GM19324 (cell line): ENCODE results near the gene RPH3AL.

Experiments
- ATAC-seq: cut with Tn5 transposase; IDR thresholded peaks from one replicate; pipeline ENCODE4 v1.9.1; 2021; ENCODE audit warnings: mild to moderate bottlenecking, moderate library complexity; ENCODE audit not compliant: unreplicated experiment, low FRiP score

The RPH3AL gene

DNA sequence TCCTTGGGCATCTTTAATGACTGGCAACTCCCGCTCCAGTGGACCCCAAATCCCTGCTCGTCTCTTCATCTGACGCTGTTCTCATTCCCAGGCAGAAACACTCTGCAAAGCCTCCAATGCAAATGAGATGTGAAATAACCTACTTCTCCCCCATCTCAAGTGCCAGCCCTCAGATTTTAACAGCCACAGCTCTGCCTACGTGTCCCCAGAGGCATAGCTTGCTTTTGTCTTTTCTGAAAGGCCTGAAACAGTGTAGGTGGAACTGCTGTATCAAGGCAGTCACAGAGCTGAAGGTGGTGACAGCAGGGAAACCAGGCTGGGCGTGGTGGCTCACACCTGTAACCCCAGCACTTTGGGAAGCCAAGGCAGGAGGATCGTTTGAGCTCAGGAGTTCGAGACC lies 14.7 kb downstream of the RPH3AL start:
- no peak for ATAC-seq

DNA sequence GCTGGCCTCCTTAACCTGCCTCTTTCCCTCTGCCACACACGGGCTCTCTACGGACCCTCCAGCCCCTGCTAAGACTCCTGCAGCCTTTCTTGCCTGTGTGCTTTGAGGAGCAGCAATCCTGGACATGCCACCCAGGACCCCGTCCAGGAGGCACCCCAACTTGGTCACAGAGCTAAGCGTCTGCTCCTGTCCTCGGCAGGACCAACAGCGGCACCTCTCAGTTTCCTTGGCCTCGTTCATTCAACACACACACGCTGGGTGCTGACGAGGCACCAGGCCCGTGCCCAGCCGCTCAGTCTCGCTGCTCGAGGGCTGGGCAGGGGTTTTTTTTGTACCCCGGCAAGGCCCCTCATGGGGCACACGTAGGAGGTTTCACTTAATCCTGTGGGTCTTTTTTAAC lies 15.2 kb downstream of the RPH3AL start:
- no peak for ATAC-seq

DNA sequence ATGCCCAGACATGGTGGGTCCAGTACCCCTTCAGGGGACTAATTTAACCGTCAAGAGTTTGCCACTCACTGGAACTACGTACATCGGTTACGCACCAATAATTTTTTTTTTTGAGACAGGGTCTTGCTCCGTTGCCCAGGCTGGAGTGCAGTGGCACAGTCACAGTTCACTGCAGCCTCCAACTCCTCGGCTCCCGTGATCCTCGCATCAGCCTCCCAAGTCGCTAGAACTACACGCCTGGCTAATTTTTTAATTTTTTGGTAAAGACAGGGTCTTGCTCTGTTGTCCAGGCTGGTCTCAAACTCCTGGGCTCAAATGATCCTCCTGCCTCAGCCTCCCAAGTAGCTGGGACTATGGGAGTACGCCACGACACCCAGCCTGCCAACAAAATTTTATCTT lies 15.6 kb downstream of the RPH3AL start:
- no peak for ATAC-seq

DNA sequence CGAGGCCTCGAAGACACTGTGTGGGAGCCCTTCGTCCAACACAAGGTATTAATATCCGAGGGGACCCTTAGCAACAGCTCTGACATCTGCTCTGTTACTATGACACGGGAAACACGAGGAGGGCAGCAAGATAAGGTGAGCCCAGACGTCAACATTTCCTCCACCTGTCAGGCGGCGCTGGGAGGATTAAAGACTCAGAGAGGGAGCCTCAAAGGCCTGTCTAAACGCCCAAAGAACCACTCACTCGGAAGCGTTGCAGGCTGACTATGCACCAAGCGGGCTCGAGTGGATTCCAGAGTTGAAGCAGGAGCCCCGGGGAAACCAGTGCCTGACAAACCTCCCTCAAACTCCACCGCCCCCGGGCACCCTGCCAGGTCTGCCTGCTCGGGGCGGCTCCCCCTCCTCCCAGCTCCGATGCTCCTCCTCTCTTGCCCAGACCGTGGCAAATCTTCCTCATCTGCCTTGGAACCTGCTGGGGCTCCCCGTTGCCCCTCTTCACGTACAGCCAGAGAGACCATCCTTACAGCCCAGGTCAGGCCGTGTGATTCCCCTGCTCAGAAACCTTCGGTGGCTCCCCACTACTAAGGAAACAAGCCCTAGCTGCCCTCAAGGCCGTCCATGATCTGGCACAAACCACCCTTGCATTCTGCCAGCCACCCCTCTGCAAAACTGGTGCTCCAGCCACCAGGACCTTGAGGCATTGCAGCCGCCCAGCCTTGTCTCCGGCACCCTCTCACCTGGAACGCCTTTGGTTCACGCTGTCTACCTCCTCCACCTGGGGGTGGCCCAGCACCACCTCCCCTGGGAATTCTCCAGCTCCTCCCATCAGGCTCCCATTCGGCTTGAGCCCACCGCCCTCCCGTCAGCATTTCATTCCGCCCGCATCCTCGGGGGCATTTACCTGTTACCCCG lies 16.2 kb downstream of the RPH3AL start:
- ATAC-seq = no peak

DNA sequence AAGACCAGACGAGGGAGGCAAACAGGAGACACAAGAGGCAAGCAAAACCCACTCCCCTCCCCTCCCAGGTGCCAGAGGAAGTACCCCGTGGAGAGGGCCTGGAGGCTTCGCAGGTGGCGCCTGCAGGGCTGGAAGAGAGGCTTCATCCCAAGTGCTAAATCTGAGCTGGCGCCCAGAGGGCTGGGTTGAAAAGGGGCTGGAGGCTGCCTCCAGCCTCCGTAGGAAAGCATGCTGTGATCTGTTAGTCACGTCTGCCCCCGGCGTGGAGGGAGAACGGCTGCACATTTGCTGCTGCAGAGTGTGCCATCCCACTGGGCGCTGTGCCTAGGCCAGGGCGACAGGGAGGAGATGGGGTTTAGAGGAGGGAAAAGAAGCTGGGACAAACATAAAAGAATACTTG lies 16.9 kb downstream of the RPH3AL start:
- no peak for ATAC-seq

DNA sequence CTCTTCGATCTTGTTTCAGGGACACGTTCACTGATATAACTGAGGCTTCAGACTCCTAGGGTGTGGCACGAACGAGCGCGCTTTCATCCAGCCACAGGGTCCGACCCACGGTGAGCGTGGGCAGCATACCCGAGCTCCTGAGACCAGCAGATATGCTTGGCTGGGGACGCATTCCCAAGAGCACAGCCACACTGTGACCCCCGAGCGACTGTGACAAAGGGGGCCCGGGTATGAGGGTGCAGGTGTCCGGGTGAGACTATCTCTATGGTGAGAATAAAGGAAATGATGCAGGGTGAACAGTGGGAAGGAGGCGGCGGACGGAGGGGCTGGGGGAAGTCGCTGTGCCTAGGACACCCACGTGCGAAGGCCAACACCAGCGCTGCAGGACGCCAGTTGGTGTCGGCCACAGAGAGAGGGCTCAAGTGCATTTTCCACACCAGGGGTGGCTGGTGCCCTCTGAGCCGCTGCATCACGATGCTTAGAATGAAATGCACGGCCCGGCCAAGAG lies 17.6 kb downstream of the RPH3AL start:
- ATAC-seq = no peak

DNA sequence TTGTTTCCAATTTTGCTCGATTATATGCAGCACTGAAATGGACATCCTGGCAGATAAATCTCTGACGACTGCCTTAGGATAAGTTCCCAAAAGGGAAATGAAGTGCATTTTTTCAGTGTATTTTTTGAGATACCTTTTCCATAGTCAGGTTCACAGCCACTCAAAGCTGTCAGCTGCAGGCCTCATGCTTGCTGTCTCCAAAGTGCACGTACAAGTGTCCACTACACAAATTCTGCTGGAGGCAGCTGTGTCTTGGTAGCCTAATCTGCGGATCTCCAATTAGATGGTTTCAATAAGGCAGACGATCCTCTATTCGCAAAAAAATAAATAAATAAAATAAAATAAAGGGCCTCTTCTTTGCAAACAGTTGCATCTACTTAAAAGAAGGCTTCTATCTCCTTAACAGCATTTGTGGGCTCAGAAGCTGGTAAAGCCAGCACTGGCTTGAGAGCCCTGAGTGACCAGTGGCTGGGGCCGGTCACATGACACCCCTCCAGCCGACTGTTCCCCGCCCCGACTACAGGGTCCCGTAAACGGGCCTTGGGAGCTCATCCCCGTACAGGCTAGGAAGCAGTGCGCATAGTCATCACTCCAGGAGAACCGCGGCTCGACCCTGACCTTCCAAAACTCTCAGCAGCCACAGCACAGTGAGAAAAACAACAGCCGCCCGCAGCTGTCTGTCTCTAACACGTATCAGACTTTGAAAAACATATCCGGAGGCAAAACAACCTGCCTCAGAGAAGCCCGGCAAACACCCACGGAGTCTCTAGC lies 18.8 kb downstream of the RPH3AL start:
- ATAC-seq = no peak

DNA sequence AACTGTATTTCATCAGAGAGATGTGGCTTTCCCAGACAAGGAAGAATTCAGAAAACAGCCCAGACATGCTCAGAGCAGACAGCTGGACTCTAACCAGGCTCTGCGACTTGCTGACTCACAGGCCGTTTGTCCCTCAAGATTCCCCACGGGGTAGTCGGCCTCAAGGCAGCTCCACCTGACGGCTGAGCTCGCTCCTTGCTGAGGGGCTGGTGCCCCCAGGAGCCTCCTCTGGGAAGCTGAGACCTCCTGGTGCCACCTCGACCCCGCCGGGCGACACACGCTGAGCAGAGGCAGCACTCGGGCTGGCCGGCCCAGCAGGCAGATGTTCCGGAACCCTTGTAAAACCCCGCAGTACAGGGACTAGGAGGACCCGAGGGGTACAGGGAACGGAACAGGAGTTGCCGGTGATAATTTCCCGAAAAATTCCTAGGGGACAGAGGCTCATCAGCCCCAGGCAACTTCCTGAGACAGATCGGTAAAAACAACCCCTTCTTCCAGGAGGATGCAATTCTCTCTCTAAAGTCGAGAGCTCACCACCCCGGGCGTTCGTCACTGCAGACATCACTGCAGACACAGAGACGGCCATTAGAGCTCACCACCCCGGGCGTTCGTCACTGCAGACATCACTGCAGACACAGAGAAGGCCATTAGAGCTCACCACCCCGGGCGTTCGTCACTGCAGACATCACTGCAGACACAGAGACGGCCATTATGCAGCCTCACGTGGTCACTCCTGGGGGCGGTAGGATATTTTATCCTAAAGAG lies 19.9 kb downstream of the RPH3AL start:
- no peak for ATAC-seq

DNA sequence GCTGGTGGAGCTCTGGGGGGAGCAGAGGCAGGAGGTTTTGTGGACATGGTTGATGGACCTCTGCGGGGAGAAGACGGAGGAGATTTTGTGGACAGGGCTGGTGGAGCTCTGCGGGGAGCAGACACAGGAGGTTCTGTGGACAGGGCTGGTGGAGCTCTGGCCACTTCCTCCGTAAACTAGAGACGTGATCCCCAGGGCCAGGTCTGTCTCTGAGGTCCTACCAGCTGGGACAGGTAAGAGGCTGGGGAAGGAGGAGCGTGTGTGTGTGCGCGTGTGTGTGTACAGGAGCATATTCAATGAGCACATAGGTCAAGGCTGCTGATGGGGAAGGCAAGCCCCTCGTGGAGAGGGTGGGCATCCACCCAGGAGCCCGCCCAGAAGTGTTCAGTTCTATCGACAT lies 20.6 kb downstream of the RPH3AL start:
- ATAC-seq = no peak

DNA sequence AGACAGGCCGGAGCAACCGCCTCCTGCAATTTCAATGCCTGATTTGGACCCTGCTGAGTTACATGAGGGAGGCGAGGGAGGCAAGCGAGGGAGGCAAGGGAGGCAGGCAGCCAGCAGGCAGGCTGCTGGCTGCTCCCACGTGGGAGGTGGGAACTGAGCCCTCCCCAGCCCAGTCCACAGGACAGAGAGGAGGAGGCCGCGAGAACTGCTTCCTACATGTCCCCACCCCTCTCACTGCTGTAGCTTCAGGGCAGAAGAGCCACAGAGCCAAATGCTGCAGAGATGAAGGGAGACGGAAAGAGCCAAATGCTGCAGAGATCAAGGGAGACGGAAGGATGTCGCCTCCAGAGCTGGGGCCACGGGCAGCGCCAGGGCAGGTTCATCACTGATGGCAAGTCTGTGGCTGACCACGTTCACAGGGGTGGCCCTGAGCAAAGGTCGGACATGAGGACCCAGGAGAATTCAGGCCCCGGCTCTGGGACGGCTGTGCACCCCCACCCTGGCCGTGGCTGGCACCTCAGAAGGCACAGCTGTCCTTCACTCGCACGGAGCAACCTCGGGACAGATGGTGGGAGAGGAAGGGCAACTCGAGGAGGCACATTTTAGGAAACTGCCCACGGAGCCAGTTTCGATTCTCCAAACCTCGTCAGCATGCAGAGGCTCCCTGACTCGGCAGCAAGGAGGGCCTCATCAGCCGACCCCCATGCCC lies 21.5 kb downstream of the RPH3AL start:
- no peak for ATAC-seq

DNA sequence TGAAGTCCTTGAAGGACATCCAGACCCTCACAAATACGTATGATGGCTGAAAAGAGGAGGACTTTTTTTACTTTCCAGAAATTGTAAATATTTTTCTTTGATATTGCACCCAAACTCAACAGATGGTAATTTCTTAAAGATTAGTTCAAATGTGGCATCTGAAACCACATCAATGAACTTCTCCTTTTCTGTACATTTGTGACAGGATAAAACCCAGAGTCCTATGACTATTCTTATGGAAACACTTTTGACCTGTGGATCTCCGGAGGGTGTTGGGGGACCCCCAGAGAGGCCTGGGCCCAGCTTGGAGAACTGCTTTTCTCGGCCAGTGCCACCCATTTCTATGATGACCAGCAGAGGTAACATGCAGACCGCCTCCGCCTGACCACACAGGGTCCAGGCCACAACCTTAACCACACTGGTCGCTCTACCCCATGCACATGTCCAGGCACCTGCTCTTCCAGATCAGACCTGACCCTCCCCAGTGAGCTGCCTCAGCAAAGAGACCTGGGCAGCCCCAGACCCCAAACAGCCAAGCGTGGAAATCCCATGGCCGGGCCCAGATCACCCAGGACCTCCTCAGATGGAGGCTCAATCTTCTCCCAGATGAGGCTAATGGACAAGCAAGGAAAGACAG lies 22.7 kb downstream of the RPH3AL start:
- no peak for ATAC-seq

DNA sequence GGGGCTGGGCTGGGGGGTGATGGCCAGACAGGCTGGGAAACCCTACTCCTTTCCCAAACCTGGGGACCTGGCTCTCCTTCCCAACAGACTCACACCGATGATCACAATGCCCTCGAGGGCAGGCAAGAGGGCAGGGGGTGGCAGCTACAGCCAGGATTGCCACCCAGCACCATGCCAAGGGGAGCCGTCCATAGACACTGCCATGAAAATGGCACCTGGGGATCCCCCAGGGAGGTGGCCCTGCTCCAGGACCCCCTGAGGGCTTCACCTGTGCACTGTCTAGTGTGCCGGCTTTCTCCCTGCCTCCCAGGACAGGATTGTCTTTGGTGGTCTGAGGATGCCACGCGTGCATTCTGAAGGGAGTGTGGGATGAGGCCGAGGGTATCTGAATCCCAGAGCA lies 24.6 kb downstream of the RPH3AL start:
- no peak for ATAC-seq

DNA sequence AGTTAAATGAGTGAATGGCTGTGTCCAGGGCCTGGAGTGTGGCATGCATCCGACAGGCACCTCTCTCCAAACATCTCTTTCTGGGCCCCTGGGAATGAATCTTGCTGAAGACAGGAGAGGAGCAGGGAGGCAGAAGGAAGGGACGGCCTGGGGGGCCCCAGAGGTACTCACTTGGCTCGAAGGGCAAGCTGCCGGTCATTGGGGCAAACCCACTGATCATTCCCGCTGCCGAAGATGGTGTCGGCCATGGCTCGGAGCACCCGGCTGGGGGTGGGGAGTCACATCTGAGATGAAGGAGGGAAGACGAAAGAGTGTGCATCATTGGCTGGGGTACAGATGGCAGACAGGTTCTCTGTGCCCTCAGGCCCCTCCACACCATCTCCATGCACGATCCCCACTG lies 25.3 kb downstream of the RPH3AL start:
- no peak for ATAC-seq

DNA sequence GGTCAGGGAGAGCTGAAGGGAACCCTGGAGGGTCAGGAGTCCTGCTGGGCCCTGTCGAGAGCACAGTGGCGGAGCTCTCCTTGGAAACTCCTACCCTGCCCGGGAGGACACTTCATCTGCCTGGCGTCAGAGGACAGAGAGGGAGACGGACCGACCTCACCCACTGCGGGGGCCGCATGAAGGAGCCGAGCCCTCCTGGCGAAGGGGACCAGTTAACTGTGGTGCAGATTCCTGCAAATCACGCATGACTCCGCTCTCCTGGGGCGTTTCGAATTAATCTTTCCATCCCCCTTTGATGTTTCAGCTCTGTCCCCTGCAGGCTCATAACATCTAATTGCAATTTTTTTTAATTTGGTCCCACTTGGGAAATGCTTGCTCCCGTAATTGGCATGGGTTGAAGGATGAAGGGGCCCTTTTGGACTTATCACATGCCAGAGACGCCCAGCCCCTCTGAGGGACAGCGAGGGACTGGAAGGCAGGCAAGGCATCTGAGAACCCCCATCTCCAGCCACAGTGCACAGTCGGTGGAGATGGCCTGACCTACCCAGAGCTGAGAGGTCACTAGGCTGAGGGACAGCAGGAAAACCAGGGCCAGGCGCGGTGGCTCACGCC lies 26.5 kb downstream of the RPH3AL start:
- ATAC-seq = no peak

DNA sequence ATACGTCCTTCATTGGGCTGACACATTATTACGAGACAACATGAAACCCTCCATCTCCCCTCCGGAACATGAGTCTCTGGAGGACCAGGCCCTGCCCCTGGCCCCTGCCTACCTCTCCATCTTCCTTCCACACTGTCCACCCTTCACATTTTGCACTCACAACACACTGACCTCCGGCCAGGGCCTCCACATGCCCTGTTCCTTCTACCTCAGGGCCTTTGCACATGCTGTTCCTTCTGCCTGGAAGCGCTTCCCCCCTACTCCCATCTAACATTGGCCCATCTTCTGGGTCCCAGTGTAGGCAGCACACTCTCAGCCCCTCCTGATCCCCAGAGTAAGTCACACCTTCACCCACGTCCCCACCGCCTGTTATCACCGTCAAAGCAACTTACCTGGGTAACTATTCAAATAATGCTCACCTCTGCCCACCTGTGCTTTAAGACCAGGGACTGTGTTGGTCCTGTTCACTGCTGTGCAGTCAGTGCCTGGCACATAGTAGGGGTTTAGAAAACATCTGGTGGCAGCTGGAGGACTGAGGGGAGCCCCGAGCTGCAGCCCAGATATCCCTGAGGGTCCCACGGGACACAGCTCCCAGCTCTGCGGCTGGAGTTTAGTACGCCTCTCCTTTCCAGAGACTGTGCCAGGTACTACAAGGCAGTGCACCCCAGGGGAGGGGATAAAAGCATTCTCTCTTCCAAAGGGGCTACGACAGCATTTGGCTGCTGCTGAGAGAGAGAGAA lies 27.2 kb downstream of the RPH3AL start:
- ATAC-seq = no peak

DNA sequence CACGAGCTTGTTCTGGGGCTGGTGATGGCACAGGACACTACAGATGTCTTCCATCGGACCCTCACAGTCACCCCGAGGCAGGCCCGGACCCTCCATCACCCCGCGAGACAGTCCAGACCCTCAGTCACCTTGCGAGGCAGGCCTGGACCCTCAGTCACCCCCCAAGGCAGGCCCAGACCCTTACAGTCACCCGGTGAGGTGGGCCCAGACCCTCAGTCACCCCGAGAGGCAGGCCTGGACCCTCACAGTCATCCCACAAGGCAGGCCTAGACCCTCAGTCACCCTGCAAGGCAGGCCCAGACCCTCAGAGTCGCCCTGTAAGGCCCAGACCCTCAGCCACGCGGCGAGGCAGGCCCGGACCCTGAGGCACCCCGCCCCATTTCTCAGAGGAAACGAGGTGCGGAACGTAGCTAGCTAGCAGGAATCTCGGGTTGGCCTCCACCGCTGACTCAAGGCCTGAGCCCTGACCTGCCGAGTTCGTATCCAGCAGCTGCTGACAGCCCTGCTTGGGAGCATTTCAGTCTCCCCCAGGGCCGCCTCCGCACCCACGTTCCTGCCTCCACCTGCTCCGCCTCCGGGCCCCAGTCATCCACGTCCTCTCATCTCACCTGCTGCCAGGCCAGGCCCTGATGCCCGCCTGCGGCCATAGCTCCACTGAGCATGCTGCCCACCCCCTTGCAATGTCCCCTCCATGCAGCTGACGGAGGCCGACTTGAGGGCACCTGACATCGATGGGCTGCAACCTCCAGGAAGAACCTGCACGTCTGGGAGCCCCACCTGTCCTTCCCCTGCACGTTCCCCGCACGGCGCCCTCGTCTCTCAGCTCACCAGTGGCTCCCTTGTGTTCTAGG lies 28.7 kb downstream of the RPH3AL start:
- ATAC-seq = no peak

DNA sequence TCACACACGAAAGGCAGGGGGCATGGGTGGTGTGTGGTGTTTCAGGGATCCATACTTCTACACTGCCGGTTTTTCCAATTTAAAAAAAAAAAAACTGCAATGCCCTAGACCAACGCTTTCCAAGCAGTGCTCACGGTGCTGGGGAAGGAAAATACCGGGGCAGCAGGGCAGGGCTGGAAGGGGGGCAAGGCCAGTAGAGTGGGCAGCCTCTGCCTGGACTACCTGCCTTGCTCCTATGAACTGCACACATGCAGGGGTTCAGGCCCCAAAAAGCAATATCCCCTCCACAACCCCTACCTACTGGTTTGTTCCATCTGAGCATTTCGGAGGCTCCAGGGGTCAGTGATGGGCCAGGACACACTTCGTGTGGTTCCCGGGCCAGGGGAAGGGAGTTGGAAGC lies 29.4 kb downstream of the RPH3AL start:
- no peak for ATAC-seq
